ENCODE measurements around the gene ARID4B. TPM values are rescaled to one million over a fixed set of nuclear protein-coding genes. Genes with fewer than 3 reads are reported as not detected.
A peak's percentile ranks its signal among the peaks of the same experiment; 100 is the strongest.

Gene ARID4B
- total and polyA plus RNA-seq, 2 of the 13 experiments (the other 11 are each of a cell fraction or from before 2014, with no cell fraction given): 9.7 to 24.6 TPM

DNA sequence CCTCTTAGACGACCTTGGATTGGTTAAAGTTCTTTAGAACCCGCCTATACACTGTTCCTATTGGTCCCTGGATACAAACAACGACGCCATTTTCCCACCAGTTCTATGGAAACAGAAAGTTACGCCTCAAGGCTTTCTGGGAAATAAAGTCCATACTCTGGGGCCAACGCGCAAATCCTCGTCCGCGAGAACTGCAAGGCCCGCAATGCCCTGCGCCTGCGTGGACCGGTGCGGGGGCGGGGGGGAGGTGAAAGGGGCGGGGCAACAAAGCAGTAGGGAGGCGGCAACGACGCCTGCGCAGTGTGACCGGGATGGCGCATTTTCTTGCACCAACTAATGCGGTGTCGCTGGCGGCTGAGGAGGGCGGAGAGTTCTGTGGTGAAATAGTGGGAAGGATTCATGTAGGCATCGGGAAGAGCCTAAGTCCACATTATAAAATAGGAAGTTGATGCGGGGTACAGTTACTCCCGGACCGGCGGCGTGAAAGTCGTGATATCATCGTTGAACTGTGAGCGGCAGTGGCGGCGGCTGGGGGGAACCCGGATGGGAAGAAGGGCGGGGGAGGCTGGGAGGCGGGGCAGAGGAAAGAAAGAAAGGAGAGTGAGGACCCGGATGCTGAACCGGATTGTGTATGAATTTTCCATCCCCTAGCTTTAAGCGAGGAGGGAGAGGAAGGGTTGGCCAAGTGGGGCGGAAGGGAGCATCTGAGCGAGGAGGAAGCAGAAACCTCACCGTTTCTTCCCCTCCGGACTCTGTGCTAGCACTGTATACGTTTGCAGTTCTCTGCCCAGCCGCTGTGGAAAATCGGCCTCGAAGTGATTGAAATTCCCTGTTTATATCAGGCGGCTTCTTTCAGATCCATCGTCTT, 526 bp upstream of the ARID4B start, which contains the start of gene GGPS1 (continued):
- TF ChIP-seq KDM3A (CRISPR knock-in tag; IDR thresholded peaks at IDR 0.05; ENCODE audit: low read depth) (0 out of 2 replicates have a peak, but pooled peaks have one; percentile 51), EED (CRISPR knock-in tag; IDR thresholded peaks at IDR 0.05) (no peak), NCOA5 (CRISPR knock-in tag; IDR thresholded peaks at IDR 0.05) (no peak), SALL2 (CRISPR knock-in tag; IDR thresholded peaks at IDR 0.05) (no peak), PHB2 (IDR thresholded peaks at IDR 0.05; ENCODE audit: partially characterized antibody) (no peak), TBL1XR1 (IDR thresholded peaks at IDR 0.05; ENCODE audit: borderline replicate concordance, low read length, partially characterized antibody) (peak; percentile 22), NFRKB (IDR thresholded peaks at IDR 0.05) (no peak), ARID2 (CRISPR knock-in tag; IDR thresholded peaks at IDR 0.05; ENCODE audit: borderline replicate concordance) (0 out of 2 replicates have a peak, but pooled peaks have one; percentile 2), ZNF274 (CRISPR knock-in tag; IDR thresholded peaks at IDR 0.05) (no peak), ZNF790 (CRISPR knock-in tag; IDR thresholded peaks at IDR 0.05; ENCODE audit: borderline replicate concordance) (no peak), SP2 (CRISPR knock-in tag; IDR thresholded peaks at IDR 0.05) (peak; percentile 86), FOXM1 (CRISPR knock-in tag; IDR thresholded peaks at IDR 0.05) (no peak), ZNF263 (CRISPR knock-in tag; IDR thresholded peaks at IDR 0.05) (peak; percentile 58; the same call in 1 of the 2 replicates)
- TF ChIP-seq, protein P1, sequence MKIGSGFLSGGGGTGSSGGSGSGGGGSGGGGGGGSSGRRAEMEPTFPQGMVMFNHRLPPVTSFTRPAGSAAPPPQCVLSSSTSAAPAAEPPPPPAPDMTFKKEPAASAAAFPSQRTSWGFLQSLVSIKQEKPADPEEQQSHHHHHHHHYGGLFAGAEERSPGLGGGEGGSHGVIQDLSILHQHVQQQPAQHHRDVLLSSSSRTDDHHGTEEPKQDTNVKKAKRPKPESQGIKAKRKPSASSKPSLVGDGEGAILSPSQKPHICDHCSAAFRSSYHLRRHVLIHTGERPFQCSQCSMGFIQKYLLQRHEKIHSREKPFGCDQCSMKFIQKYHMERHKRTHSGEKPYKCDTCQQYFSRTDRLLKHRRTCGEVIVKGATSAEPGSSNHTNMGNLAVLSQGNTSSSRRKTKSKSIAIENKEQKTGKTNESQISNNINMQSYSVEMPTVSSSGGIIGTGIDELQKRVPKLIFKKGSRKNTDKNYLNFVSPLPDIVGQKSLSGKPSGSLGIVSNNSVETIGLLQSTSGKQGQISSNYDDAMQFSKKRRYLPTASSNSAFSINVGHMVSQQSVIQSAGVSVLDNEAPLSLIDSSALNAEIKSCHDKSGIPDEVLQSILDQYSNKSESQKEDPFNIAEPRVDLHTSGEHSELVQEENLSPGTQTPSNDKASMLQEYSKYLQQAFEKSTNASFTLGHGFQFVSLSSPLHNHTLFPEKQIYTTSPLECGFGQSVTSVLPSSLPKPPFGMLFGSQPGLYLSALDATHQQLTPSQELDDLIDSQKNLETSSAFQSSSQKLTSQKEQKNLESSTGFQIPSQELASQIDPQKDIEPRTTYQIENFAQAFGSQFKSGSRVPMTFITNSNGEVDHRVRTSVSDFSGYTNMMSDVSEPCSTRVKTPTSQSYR (CRISPR knock-in tag; IDR thresholded peaks at IDR 0.05; ENCODE audit: borderline replicate concordance): peak; percentile 27; the same call in 1 of the 2 replicates
- TF ChIP-seq, protein P2, sequence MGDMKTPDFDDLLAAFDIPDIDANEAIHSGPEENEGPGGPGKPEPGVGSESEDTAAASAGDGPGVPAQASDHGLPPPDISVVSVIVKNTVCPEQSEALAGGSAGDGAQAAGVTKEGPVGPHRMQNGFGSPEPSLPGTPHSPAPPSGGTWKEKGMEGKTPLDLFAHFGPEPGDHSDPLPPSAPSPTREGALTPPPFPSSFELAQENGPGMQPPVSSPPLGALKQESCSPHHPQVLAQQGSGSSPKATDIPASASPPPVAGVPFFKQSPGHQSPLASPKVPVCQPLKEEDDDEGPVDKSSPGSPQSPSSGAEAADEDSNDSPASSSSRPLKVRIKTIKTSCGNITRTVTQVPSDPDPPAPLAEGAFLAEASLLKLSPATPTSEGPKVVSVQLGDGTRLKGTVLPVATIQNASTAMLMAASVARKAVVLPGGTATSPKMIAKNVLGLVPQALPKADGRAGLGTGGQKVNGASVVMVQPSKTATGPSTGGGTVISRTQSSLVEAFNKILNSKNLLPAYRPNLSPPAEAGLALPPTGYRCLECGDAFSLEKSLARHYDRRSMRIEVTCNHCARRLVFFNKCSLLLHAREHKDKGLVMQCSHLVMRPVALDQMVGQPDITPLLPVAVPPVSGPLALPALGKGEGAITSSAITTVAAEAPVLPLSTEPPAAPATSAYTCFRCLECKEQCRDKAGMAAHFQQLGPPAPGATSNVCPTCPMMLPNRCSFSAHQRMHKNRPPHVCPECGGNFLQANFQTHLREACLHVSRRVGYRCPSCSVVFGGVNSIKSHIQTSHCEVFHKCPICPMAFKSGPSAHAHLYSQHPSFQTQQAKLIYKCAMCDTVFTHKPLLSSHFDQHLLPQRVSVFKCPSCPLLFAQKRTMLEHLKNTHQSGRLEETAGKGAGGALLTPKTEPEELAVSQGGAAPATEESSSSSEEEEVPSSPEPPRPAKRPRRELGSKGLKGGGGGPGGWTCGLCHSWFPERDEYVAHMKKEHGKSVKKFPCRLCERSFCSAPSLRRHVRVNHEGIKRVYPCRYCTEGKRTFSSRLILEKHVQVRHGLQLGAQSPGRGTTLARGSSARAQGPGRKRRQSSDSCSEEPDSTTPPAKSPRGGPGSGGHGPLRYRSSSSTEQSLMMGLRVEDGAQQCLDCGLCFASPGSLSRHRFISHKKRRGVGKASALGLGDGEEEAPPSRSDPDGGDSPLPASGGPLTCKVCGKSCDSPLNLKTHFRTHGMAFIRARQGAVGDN (CRISPR knock-in tag; IDR thresholded peaks at IDR 0.05): peak; percentile 45; the same call in 1 of the 2 replicates
- TF ChIP-seq, protein P3, sequence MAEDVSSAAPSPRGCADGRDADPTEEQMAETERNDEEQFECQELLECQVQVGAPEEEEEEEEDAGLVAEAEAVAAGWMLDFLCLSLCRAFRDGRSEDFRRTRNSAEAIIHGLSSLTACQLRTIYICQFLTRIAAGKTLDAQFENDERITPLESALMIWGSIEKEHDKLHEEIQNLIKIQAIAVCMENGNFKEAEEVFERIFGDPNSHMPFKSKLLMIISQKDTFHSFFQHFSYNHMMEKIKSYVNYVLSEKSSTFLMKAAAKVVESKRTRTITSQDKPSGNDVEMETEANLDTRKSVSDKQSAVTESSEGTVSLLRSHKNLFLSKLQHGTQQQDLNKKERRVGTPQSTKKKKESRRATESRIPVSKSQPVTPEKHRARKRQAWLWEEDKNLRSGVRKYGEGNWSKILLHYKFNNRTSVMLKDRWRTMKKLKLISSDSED (CRISPR knock-in tag; IDR thresholded peaks at IDR 0.05): no peak
- TF ChIP-seq, protein P4, sequence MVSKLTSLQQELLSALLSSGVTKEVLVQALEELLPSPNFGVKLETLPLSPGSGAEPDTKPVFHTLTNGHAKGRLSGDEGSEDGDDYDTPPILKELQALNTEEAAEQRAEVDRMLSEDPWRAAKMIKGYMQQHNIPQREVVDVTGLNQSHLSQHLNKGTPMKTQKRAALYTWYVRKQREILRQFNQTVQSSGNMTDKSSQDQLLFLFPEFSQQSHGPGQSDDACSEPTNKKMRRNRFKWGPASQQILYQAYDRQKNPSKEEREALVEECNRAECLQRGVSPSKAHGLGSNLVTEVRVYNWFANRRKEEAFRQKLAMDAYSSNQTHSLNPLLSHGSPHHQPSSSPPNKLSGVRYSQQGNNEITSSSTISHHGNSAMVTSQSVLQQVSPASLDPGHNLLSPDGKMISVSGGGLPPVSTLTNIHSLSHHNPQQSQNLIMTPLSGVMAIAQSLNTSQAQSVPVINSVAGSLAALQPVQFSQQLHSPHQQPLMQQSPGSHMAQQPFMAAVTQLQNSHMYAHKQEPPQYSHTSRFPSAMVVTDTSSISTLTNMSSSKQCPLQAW (CRISPR knock-in tag; IDR thresholded peaks at IDR 0.05): peak; percentile 86
- TF ChIP-seq, protein P5, sequence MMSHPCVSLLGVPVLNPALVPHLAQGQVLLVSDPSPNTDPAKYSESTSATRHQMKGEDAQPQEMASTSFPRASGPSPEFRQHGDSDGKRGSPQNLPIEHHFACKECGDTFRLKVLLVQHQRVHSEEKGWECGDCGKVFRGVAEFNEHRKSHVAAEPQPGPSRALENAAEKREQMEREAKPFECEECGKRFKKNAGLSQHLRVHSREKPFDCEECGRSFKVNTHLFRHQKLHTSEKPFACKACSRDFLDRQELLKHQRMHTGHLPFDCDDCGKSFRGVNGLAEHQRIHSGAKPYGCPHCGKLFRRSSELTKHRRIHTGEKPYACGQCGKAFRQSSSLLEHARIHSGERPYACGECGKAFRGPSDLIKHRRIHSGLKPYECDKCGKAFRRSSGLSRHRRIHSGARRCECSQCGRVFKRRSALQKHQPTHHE (CRISPR knock-in tag; IDR thresholded peaks at IDR 0.05; ENCODE audit: borderline replicate concordance): no peak

All from HepG2 (cell line).